GM12878 (cell line): Measurements from ENCODE around the gene DAB2. TPM values are rescaled to one million over a fixed set of nuclear protein-coding genes. Genes with fewer than 3 reads are reported as not detected.

Source experiments
- ATAC-seq: fragments of 200-7000 bp; cut with Tn5 transposase; 3 replicates; pipeline ENCODE4 v1.9.1; 2020; ENCODE audit warnings: mild to moderate bottlenecking, moderate library complexity
- BruUV-seq: library from RNA; stranded (reverse); fragments of 400-500 nt; replicated peaks from 2 replicates; lab custom pipeline; 2021; lab: Mats Ljungman, UMichigan
- CTCF ChIA-PET: fragments of 300-600 bp; sonication (Branson Sonifier 250); formaldehyde crosslinking; extraction: SDS; loops from one replicate; lab custom pipeline; 2021; ENCODE audit warnings: inconsistent platforms; lab: Yijun Ruan, JAX
- POLR2A ChIA-PET: fragments of 350-600 bp; formaldehyde crosslinking; extraction: SDS; loops from one replicate; lab custom pipeline; 2021; ENCODE audit warnings: inconsistent platforms; lab: Charles Lee
- RAD21 ChIA-PET: fragments of 300-600 bp; sonication (Branson Sonifier 250); formaldehyde crosslinking; loops from one replicate; lab custom pipeline; 2023; ENCODE audit warnings: antibody characterized with exemption; ENCODE audit not compliant: unreplicated experiment; lab: Charles Lee
- SMC1A ChIA-PET: fragments of 300-600 bp; sonication (Branson Sonifier 250); formaldehyde crosslinking; loops from one replicate; lab custom pipeline; 2023; ENCODE audit not compliant: unreplicated experiment, uncharacterized antibody; lab: Charles Lee
- DNase-seq: peaks from one replicate; pipeline ENCODE4 v3.0.0-alpha.2; 2011; ENCODE audit warnings: low read depth, low spot score
- FAIRE-seq: peaks from 3 replicates; lab custom pipeline; 2011; peaks lifted over from hg19 to GRCh38; lab: Jason Lieb, UNC
- H2AFZ ChIP-seq: 2 replicates; pipeline ENCODE4 v1.6.0; 2011; ENCODE audit warnings: low read depth, low read length, control low read depth; ENCODE audit not compliant: control insufficient read depth
- H3K27ac ChIP-seq: 2 replicates; pipeline ENCODE4 v1.5.1; 2011; ENCODE audit warnings: control low read depth; ENCODE audit not compliant: control insufficient read depth, insufficient read depth
- H3K27me3 ChIP-seq, 2 experiments: replicated peaks in 1 of 2; 2 replicates each; pipeline versions ENCODE4 v1.6.0 to v1.6.1; 2011; ENCODE audit warnings: low read length in 1 of 2; ENCODE audit not compliant: control insufficient read depth in 2 of 2, insufficient read depth in 2 of 2
- H3K36me3 ChIP-seq, 2 experiments: 2 replicates each; pipeline ENCODE4 v1.5.1; 2011; ENCODE audit warnings: low read length in 1 of 2; ENCODE audit not compliant: control insufficient read depth in 2 of 2, insufficient read depth in 2 of 2
- H3K4me1 ChIP-seq: 2 replicates; pipeline ENCODE4 v1.6.1; 2011; ENCODE audit warnings: mild to moderate bottlenecking, low read length, moderate library complexity, mixed read lengths; ENCODE audit not compliant: control insufficient read depth, insufficient read depth
- H3K4me2 ChIP-seq: 2 replicates; pipeline ENCODE4 v1.6.0; 2011; ENCODE audit warnings: control low read depth; ENCODE audit not compliant: control insufficient read depth, insufficient read depth
- H3K4me3 ChIP-seq: fragments of 200-600 bp; sonication (generic); 2 replicates; pipeline ENCODE4 v1.5.1; 2016
- H3K79me2 ChIP-seq: 2 replicates; pipeline ENCODE4 v1.6.0; 2011; ENCODE audit warnings: low read length; ENCODE audit not compliant: control insufficient read depth, insufficient read depth
- H3K9ac ChIP-seq: 2 replicates; pipeline ENCODE4 v1.8.0; 2011; ENCODE audit warnings: low read length, control low read depth, mixed read lengths; ENCODE audit not compliant: control insufficient read depth, insufficient read depth
- H3K9me3 ChIP-seq: replicated peaks from 3 replicates; pipeline ENCODE4 v1.5.1; 2011; ENCODE audit warnings: mild to moderate bottlenecking, low read length; ENCODE audit not compliant: control insufficient read depth, insufficient read depth
- H4K20me1 ChIP-seq: 2 replicates; pipeline ENCODE4 v1.6.0; 2011; ENCODE audit not compliant: control insufficient read depth, insufficient read depth
- BACH1 ChIP-seq: fragments of 450-650 bp; IDR thresholded peaks from 2 replicates; pipeline ENCODE4 v1.6.1; 2017; ENCODE audit warnings: mild to moderate bottlenecking, borderline replicate concordance
- DPF2 ChIP-seq: fragments of 450-650 bp; IDR thresholded peaks from 2 replicates; pipeline ENCODE4 v1.6.1; 2017; ENCODE audit warnings: mild to moderate bottlenecking
- IRF4 ChIP-seq: IDR thresholded peaks from 2 replicates; pipeline ENCODE4 v1.6.1; 2011; ENCODE audit warnings: low read depth, low read length
- MTA3 ChIP-seq: IDR thresholded peaks from 2 replicates; pipeline ENCODE4 v1.6.1; 2012; ENCODE audit warnings: low read length, inconsistent platforms, borderline replicate concordance
- NBN ChIP-seq: fragments of 450-650 bp; IDR thresholded peaks from 2 replicates; pipeline ENCODE4 v1.6.1; 2016
- RUNX3 ChIP-seq: IDR thresholded peaks from 2 replicates; pipeline ENCODE4 v1.6.1; 2012; ENCODE audit warnings: low read length, inconsistent platforms
- WGBS: methylation state at CpG from one replicate; pipeline ENCODE4 v1.1.6; 2016; ENCODE audit warnings: low lambda C conversion rate; ENCODE audit not compliant: insufficient replicate concordance, insufficient coverage; ENCODE audit errors: missing lambda C conversion rate; 5-methylcytosine and 5-hydroxymethylcytosine counted together
- in situ Hi-C: fragments of 300-500 bp; cut with MboI; formaldehyde crosslinking; loops from 9 replicates; pipeline ENCODE4 v1.14.3; 2018; ENCODE audit warnings: mixed read lengths
- intact Hi-C: fragments of 100-400 bp; cut with micrococcal nuclease; formaldehyde crosslinking; loops from one replicate; pipeline ENCODE4 v1.14.2; 2022; ENCODE audit not compliant: unreplicated experiment
- polyA plus RNA-seq, 11 experiments: library from polyadenylated mRNA; depleted of rRNA in 4 of 11; unstranded in 6 of 11; stranded (reverse) in 5 of 11; fragments of >200 nt; fragmentation: Nextera tagmentation in 4 of 11; fragmentation: Illumina TruSeq in 1 of 11; extraction: Ambion mirVana in 4 of 11; extraction: Trizol in 1 of 11; gene quantifications; 1 replicate in 1 of 11; 2 replicates in 10 of 11; pipeline versions ENCODE4 v1.2.1 to v1.2.3, GENCODE V29; 2011 to 2016; ENCODE audit warnings: inconsistent platforms in 2 of 11, missing spikeins in 2 of 11, low read depth in 1 of 11
- total RNA-seq, 4 experiments: library from RNA; depleted of rRNA in 3 of 4; stranded (reverse); fragments of >200 nt in 3 of 4; fragmentation: Illumina TruSeq in 1 of 4; extraction: Trizol in 1 of 4; gene quantifications; 2 replicates each; pipeline versions ENCODE4 v1.2.1 to v1.2.3, GENCODE V29; 2013 to 2021
- TF ChIP-seq, protein P1 (sequence below): fragments of 450-650 bp; formaldehyde crosslinking; IDR thresholded peaks from 2 replicates; pipeline ENCODE4 v1.4.0; 2022; ENCODE audit warnings: mild to moderate bottlenecking, moderate library complexity

Gene DAB2
- total and polyA plus RNA-seq, 10 of the 15 experiments (the other 5 are each of a cell fraction or from before 2014, with no cell fraction given), result 0.05 to 0.23 (median 0.11) TPM; not detected in 7

- Histone ChIP-seq H3K27me3 (no peaks in the 10 kb centered on the region), H3K4me1 (no peaks in the 10 kb centered on the region), H4K20me1 (no peaks in the 10 kb centered on the region), H3K36me3 (no peaks in the 10 kb centered on the region), H2AFZ (no peak overlapping the region), H3K9ac (no peak overlapping the region), H3K4me3 (no peak overlapping the region), H3K9me3 (no peaks in the 10 kb centered on the region), H3K4me2 (no peak overlapping the region), H3K79me2 (no peaks in the 10 kb centered on the region), H3K27ac (no peak overlapping the region)
- TF ChIP-seq MTA3 (no peak), IRF4 (no peak)
- RAD21 ChIA-PET, result no interaction called here
- SMC1A ChIA-PET, result no interaction called here
- no peak for ATAC-seq
- DNase-seq, result no peak
- BruUV-seq, result no TSS peak
- POLR2A ChIA-PET, result no interaction called here
- intact Hi-C loops, result no loop called here
- CTCF ChIA-PET, result no interaction called here
- WGBS, result 23% methylated on average over 4 of the region's 4 CpGs
- no peak for FAIRE-seq
- in situ Hi-C loops, result no loop called here
Observed at GRCh38 chr5:39433848-39434247, 9.1 kb upstream of the DAB2 start.

GRCh38 chr5:39432696-39433530 is 8.1 kb upstream of the DAB2 start:
- Histone ChIP-seq H3K27ac (no peak overlapping the region), H4K20me1 (no peaks in the 10 kb centered on the region), H3K4me3 (no peak overlapping the region), H3K4me1 (no peaks in the 10 kb centered on the region), H3K27me3 (no peaks in the 10 kb centered on the region), H3K9ac (no peak overlapping the region), H2AFZ (no peak overlapping the region), H3K36me3 (no peaks in the 10 kb centered on the region), H3K4me2 (no peak overlapping the region), H3K9me3 (no peaks in the 10 kb centered on the region), H3K79me2 (no peaks in the 10 kb centered on the region)
- ATAC-seq, result no peak
- WGBS, result 30% methylated on average over 12 of the region's 12 CpGs
- ChIA-PET POLR2A (no interaction called here), SMC1A (no interaction called here)
- intact Hi-C loops (no loop called here), in situ Hi-C loops (no loop called here)
- DNase-seq, result no peak
- BruUV-seq, result no TSS peak
- TF ChIP-seq, protein P1, sequence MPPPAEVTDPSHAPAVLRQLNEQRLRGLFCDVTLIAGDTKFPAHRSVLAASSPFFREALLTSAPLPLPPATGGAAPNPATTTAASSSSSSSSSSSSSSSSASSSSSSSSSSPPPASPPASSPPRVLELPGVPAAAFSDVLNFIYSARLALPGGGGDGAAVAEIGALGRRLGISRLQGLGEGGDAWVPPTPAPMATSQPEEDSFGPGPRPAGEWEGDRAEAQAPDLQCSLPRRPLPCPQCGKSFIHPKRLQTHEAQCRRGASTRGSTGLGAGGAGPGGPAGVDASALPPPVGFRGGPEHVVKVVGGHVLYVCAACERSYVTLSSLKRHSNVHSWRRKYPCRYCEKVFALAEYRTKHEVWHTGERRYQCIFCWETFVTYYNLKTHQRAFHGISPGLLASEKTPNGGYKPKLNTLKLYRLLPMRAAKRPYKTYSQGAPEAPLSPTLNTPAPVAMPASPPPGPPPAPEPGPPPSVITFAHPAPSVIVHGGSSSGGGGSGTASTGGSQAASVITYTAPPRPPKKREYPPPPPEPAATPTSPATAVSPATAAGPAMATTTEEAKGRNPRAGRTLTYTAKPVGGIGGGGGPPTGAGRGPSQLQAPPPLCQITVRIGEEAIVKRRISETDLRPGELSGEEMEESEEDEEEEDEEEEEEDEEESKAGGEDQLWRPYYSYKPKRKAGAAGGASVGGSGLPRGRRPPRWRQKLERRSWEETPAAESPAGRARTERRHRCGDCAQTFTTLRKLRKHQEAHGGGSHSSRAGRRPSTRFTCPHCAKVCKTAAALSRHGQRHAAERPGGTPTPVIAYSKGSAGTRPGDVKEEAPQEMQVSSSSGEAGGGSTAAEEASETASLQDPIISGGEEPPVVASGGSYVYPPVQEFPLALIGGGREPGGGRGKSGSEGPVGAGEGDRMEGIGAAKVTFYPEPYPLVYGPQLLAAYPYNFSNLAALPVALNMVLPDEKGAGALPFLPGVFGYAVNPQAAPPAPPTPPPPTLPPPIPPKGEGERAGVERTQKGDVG (CRISPR knock-in tag), result no peak
- TF ChIP-seq DPF2 (no peak), RUNX3 (no peak), NBN (no peak), BACH1 (no peak)
- TF ChIP-seq, all 136 proteins: peak for 0
- CTCF ChIA-PET, result no interaction called here
- no peak for FAIRE-seq
- RAD21 ChIA-PET, result no interaction called here
